ENCODE data around the gene SLC6A4.

SLC6A4 gene

GRCh38 chr17:30235386-30236296, at the start of gene SLC6A4:
Gene SLC6A4, minus strand, starts transcription at chr17:30235697. Its CDS starts 13,739 bp downstream, at chr17:30221958.
- no peak for DNase-seq (ENCODE audit: low read depth in 2 of 2)

GRCh38 chr17:30279156-30279555, 43.7 kb upstream of the SLC6A4 start:
- DNase-seq (ENCODE audit: low read depth in 2 of 2), result no peak

DNA sequence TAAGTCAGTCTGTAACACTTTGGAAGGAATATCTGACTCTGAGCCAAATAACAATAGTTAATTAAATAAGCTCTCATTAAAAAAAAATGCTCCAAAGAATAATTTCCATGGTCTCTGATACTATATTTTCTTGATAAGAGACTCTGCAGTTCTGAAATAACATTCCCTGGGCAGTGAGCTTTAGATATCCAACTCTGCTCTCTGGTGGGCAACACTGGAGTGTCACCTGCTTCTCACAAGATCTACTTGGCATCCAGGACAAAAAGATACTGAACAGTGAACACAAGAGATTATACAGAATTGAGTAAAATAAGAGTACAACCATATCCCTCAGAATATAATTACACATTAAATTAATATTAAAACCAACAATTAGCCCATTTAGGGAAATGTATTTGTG, 42.5 kb upstream of the SLC6A4 start:
- DNase-seq (ENCODE audit: low read depth in 2 of 2), result no peak

DNA sequence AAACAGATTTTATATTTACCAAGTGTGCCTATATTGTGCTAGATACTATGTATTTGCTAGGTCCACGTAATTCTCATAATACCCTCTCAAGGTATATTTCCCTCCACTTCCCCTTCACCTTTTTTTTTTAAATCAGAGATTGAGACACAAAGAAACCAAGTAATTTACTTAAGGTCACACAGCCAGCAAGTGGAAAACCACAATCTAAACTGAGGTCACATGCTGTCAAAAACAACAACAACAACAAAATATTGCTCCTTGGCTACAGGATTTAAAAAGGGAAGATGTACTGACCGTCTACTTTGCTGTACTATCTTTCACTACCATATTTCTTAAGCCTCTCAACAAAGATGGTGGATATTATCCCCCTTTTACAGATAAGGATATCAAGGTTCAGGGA, 40.4 kb upstream of the SLC6A4 start:
- no peak for DNase-seq (ENCODE audit: low read depth in 2 of 2)

- no peak for DNase-seq (ENCODE audit: low read depth in 2 of 2)
Observed at GRCh38 chr17:30274887-30275286, 39.4 kb upstream of the SLC6A4 start.

DNA sequence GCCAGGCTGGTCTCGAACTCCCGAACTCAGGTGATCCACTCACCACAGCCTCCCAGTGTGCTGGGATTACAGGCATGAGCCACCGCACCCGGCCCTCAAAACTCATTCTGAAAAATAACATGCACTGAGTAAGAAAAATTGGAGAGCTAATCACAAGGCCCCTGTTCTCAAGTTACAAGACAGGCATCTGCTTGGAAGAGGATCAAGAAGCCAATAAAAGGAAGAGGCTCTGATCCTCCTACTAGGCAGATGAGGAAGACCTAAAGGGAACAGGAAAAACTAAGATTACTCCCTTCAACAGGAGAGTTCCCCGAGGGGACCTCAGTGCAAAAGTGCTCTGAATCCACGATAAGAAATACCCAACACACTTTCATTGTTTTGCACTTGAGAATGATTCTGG, 37.9 kb upstream of the SLC6A4 start:
- DNase-seq (ENCODE audit: low read depth in 2 of 2), result no peak

DNA sequence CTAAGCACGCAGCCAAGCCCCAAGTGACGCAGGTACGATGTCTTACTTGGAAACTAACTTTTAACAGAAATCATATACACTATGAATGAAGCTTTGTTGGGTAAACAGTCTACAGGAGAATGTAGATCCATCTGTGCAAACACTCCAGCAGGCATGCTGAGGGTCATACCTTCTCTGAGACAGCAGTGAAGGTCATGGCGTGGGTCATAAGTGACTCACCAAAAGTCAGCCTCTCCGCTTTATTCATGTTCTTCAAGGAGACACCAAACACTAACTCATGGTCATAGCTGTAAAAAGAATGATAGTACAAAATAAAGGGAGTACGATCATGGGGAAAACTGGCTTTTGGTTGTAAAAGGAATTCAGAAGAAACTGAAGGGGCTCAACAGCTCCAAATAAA, 35.6 kb upstream of the SLC6A4 start:
- no peak for DNase-seq (ENCODE audit: low read depth in 2 of 2)

GRCh38 chr17:30267625-30268024, 32.1 kb upstream of the SLC6A4 start:
- no peak for DNase-seq (ENCODE audit: low read depth in 2 of 2)

GRCh38 chr17:30263552-30264333, 28.2 kb upstream of the SLC6A4 start:
- DNase-seq (ENCODE audit: low read depth in 2 of 2), result no peak

GRCh38 chr17:30256756-30257506, 21.4 kb upstream of the SLC6A4 start:
- no peak for DNase-seq (ENCODE audit: low read depth in 2 of 2)

DNA sequence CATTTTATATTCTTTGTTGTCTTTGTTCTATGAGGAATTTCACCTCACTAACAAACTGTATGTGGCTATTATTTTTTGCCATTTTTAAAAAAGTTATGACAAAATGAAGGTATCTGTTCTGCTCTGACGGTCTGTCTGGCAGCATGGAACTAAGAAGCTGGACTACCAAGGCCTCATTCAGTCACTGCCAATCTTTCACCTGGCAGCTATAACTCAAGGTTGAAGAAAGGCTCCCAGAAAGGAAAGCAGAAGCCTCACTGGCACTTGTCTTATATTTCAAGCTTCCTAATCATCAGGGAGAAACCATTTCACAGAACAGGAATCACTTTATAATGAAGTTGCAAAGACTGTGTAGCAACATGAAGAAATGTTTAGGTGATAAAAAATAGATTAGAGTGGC, 18.7 kb upstream of the SLC6A4 start:
- no peak for DNase-seq (ENCODE audit: low read depth in 2 of 2)

- DNase-seq (ENCODE audit: low read depth in 2 of 2), result no peak
Observed at GRCh38 chr17:30253312-30253711, 17.8 kb upstream of the SLC6A4 start.

- no peak for DNase-seq (ENCODE audit: low read depth in 2 of 2)
Observed at GRCh38 chr17:30251931-30252330, 16.4 kb upstream of the SLC6A4 start.

DNA sequence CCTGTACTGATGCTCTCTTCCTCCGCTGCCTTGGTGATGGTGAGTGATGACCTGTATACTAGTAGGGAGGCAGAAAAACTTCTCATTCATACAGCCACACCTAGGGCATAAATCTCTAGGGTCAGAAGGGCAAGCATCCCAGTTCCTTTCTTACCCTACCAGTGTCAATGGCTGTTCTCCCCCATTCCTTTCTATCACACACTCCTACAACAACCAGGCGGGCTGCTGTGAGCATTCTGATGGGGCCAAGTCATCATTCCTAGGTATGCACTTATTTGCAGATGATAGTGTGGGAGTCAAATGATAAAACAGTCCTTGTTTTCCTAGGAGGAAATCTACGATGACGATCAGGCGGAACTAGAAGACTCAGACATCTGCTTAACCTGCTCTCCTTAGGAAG, 14.0 kb upstream of the SLC6A4 start:
- no peak for DNase-seq (ENCODE audit: low read depth in 2 of 2)

DNA sequence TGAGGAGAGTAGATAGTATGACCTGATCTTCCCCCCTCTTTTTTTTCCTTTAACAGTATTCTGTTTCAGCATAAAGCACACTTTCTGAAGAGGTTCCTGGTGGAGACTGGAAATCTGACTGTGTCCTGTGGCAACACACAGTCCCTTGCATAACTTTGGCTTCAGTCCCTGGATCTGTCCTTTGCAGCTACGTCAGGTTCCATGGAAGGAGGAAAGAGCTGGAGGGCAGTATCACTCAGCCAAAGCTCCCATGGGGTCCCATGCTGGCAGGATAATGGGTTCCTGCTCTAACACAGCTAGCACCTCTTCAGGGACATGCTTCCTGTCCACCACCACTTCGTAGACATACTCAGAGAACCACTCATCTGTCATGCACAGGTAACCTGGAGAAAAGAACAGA, 13.3 kb upstream of the SLC6A4 start:
- DNase-seq (ENCODE audit: low read depth in 2 of 2), result no peak

GRCh38 chr17:30246460-30246859, 11.0 kb upstream of the SLC6A4 start:
- no peak for DNase-seq (ENCODE audit: low read depth in 2 of 2)

DNA sequence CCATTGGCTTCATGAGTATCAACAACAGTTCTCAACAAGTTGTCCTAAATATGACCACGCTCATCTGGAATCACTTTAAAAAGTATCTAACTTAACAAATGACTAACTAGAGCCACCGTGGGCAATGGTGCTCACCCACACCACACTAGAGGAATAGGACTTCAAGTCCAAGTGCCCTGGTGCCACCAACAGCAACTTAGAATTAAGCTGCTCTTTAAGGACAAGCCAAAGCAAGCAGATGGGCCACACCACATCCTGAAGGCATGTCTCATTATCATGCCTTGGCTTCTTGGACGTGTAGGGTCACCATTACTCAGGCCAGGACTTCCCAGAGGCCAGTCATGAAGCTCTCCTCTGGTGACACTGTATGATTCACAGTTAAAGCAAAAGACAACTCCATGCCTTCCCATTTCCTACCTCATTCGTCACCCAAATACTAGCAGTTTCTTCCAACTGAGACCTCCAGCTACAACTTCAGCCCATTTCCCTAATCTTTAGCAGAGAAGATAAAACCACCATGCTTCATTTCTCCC, 9.4 kb upstream of the SLC6A4 start:
- DNase-seq (ENCODE audit: low read depth in 2 of 2), result no peak

DNA sequence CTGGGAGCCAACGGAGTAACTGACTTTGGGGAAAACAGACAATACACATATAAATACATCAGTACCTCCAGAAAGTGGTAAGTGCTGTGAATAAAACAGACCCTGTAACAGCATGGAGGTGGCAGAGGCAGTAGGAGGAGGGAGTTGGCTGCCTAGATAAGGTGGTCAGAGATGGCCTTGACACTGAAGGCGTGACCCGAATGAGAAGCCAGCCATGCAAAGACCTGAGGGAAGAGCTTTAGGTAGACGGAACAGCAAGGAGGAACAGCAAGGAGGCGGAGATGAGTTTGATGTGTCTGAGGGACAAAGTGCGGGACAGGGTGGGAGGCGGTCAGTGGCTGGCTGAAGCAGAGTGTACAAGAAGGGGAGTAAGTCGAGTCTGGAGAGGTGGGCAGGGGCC, 8.1 kb upstream of the SLC6A4 start:
- no peak for DNase-seq (ENCODE audit: low read depth in 2 of 2)

GRCh38 chr17:30243002-30243401, 7.5 kb upstream of the SLC6A4 start:
- no peak for DNase-seq (ENCODE audit: low read depth in 2 of 2)

- no peak for DNase-seq (ENCODE audit: low read depth in 2 of 2)
Observed at GRCh38 chr17:30241051-30241450, 5.6 kb upstream of the SLC6A4 start.

DNA sequence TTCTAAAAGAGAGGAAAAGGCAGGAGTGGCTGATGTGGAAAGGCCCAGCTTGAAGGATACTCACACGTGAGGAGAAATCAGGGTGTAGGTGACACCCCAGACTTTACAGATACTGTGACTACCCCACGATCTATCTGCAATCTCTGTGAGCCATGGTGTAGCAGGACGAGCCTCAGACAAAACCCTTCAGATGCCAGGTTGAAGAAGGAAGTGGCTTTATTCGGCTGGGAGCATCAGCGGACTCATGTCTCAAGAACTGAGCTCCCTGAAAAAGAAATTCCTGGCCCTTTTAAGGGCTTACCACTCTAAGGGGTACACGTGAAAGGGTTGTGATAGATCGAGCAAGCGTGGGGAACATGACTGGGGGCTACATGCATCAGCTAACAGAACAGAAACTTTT, 4.7 kb upstream of the SLC6A4 start:
- DNase-seq (ENCODE audit: low read depth in 2 of 2), result no peak

DNA sequence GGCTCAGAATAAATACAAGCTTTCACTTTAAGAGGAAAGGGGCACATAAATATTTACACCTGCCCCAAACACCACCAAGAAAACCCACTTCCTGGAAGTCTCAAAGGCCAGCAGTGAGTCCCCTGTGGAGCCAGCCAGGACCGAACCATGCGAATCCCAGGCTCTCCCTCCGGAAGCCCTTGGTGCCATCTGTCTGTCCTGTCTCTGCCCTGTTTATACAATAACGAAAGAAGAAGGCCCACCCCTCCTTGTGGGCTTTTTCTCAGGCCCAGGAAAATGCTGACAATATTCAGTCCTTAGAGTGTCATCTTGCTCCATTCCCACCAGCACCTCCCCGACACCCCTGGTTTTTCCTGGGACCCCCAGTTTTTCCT, 3.6 kb upstream of the SLC6A4 start:
- no peak for DNase-seq (ENCODE audit: low read depth in 2 of 2)
